HCT116 (cell line): ENCODE measurements around the gene OR13A1.

Source experiments
- EGR1 ChIP-seq: IDR thresholded peaks from 2 replicates; pipeline ENCODE4 v1.6.1; 2012; ENCODE audit warnings: low read depth
- EZH2 ChIP-seq: fragments of 200-600 bp; sonication (generic); IDR thresholded peaks from 2 replicates; pipeline ENCODE4 v1.6.1; 2017; ENCODE audit warnings: antibody characterized with exemption, mixed run types
- FOSL1 ChIP-seq: IDR thresholded peaks from 2 replicates; pipeline ENCODE4 v1.6.1; 2012; ENCODE audit warnings: low read depth
- JUND ChIP-seq: IDR thresholded peaks from 2 replicates; pipeline ENCODE4 v1.6.1; 2012
- POLR2A ChIP-seq: IDR thresholded peaks from 2 replicates; pipeline ENCODE4 v1.7.0; 2011; ENCODE audit warnings: borderline replicate concordance; ENCODE audit not compliant: insufficient read depth, insufficient read length; ENCODE audit errors: extremely low read depth
- POLR2AphosphoS5 ChIP-seq: IDR thresholded peaks from 2 replicates; pipeline ENCODE4 v1.6.1; 2011; ENCODE audit warnings: mild to moderate bottlenecking, low read depth, low read length, moderate library complexity
- RAD21 ChIP-seq: IDR thresholded peaks from 2 replicates; pipeline ENCODE4 v1.6.1; 2012; ENCODE audit warnings: low read depth, mild to moderate bottlenecking
- SIN3A ChIP-seq: IDR thresholded peaks from 2 replicates; pipeline ENCODE4 v1.6.1; 2012; ENCODE audit warnings: low read depth
- YY1 ChIP-seq: IDR thresholded peaks from 2 replicates; pipeline ENCODE4 v1.6.1; 2011; ENCODE audit warnings: low read length, low read depth, moderate library complexity, mild to moderate bottlenecking; ENCODE audit not compliant: insufficient replicate concordance; ENCODE audit errors: extremely low read depth
- TF ChIP-seq, protein P1 (sequence below): IDR thresholded peaks from 2 replicates; pipeline ENCODE4 v1.6.1; 2012
- TF ChIP-seq, protein P2 (sequence below), 3 experiments: fragments of 200-600 bp in 1 of 3; sonication (generic) in 1 of 3; IDR thresholded peaks in 2 of 3; conservative IDR thresholded peaks in 1 of 3; 2 replicates each; pipeline ENCODE4 v1.5.1; 2012 to 2017; ENCODE audit warnings: low read depth in 2 of 3, low read length in 2 of 3, antibody characterized with exemption in 1 of 3, borderline replicate concordance in 1 of 3, control low read depth in 1 of 3, mild to moderate bottlenecking in 1 of 3, mixed read lengths in 1 of 3, mixed run types in 1 of 3, moderate library complexity in 1 of 3; ENCODE audit not compliant: insufficient read depth in 1 of 3
- TF ChIP-seq, protein P3 (sequence below): IDR thresholded peaks from 2 replicates; pipeline ENCODE4 v1.6.1; 2012; ENCODE audit warnings: low read depth

DNA sequence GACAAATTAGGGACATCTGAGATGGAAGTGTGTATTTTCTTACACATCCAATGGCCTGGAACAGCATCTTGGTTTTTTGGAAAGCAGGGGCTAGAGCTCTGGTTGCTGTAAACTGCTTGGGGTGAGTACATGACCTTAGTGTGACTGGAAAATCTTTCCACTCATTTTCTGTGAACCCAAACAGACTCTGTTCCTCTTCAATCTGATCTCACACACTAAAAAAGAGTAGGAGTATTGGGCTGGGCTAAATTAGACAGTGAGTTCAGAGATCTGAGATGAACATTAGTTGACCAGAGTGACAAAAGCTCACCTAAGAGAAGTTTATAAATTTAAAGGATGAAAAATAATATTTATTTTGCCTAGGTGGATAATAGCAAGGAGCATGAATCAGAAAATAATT is 59.2 kb downstream of the OR13A1 start:
- TF ChIP-seq, protein P1, sequence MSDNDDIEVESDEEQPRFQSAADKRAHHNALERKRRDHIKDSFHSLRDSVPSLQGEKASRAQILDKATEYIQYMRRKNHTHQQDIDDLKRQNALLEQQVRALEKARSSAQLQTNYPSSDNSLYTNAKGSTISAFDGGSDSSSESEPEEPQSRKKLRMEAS: no peak
- no peak for TF ChIP-seq JUND
- no peak for TF ChIP-seq POLR2AphosphoS5
- no peak for TF ChIP-seq EGR1
- TF ChIP-seq EZH2: no peak
- TF ChIP-seq, protein P2, sequence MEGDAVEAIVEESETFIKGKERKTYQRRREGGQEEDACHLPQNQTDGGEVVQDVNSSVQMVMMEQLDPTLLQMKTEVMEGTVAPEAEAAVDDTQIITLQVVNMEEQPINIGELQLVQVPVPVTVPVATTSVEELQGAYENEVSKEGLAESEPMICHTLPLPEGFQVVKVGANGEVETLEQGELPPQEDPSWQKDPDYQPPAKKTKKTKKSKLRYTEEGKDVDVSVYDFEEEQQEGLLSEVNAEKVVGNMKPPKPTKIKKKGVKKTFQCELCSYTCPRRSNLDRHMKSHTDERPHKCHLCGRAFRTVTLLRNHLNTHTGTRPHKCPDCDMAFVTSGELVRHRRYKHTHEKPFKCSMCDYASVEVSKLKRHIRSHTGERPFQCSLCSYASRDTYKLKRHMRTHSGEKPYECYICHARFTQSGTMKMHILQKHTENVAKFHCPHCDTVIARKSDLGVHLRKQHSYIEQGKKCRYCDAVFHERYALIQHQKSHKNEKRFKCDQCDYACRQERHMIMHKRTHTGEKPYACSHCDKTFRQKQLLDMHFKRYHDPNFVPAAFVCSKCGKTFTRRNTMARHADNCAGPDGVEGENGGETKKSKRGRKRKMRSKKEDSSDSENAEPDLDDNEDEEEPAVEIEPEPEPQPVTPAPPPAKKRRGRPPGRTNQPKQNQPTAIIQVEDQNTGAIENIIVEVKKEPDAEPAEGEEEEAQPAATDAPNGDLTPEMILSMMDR (IDR thresholded peaks at IDR 0.05 in 2 of 3, conservative IDR thresholded peaks at IDR 0.05 in 1 of 3; ENCODE audit: borderline replicate concordance in 1 of 3, insufficient read depth in 1 of 3, low read depth in 2 of 3, low read length in 2 of 3): no peak
- TF ChIP-seq, protein P3, sequence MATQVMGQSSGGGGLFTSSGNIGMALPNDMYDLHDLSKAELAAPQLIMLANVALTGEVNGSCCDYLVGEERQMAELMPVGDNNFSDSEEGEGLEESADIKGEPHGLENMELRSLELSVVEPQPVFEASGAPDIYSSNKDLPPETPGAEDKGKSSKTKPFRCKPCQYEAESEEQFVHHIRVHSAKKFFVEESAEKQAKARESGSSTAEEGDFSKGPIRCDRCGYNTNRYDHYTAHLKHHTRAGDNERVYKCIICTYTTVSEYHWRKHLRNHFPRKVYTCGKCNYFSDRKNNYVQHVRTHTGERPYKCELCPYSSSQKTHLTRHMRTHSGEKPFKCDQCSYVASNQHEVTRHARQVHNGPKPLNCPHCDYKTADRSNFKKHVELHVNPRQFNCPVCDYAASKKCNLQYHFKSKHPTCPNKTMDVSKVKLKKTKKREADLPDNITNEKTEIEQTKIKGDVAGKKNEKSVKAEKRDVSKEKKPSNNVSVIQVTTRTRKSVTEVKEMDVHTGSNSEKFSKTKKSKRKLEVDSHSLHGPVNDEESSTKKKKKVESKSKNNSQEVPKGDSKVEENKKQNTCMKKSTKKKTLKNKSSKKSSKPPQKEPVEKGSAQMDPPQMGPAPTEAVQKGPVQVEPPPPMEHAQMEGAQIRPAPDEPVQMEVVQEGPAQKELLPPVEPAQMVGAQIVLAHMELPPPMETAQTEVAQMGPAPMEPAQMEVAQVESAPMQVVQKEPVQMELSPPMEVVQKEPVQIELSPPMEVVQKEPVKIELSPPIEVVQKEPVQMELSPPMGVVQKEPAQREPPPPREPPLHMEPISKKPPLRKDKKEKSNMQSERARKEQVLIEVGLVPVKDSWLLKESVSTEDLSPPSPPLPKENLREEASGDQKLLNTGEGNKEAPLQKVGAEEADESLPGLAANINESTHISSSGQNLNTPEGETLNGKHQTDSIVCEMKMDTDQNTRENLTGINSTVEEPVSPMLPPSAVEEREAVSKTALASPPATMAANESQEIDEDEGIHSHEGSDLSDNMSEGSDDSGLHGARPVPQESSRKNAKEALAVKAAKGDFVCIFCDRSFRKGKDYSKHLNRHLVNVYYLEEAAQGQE: no peak
- TF ChIP-seq POLR2A: no peak
- TF ChIP-seq SIN3A: no peak
- TF ChIP-seq FOSL1: no peak
- no peak for TF ChIP-seq YY1
- TF ChIP-seq RAD21: no peak
